CD4-positive, alpha-beta T cell treated with Interleukin-1 beta for 1 hour (primary cell): ENCODE data around the gene CIP2A.

Source experiments
- DNase-seq, 2 donors: peaks; one replicate each; pipeline ENCODE4 v3.0.0-alpha.2; 2020 to 2022

The CIP2A gene

GRCh38 chr3:108509871-108510270 is 79.4 kb downstream of the CIP2A start:
- no peak for DNase-seq

GRCh38 chr3:108509263-108509662 is 80.0 kb downstream of the CIP2A start:
- no peak for DNase-seq

GRCh38 chr3:108507902-108508301 is 81.3 kb downstream of the CIP2A start:
- DNase-seq = no peak

- no peak for DNase-seq
Observed at GRCh38 chr3:108505811-108506210, 83.4 kb downstream of the CIP2A start.

- no peak for DNase-seq
Observed at GRCh38 chr3:108503722-108504121, 85.5 kb downstream of the CIP2A start.

GRCh38 chr3:108501535-108501934 is 87.7 kb downstream of the CIP2A start:
- no peak for DNase-seq

GRCh38 chr3:108500728-108501127 is 88.5 kb downstream of the CIP2A start:
- no peak for DNase-seq
